ENCODE results near the gene NPAS3. TPM values are rescaled to one million over a fixed set of nuclear protein-coding genes. Genes with fewer than 3 reads are reported as not detected.
A peak's percentile ranks its signal among the peaks of the same experiment; 100 is the strongest.

Gene NPAS3
- total RNA-seq, 4 donors from 2014 or later, result 0.19 to 2.1 (median 1.7) TPM; not detected in 1

GRCh38 chr14:33682760-33683159, 744.1 kb downstream of the NPAS3 start:
- no peaks in the 10 kb centered on the region for H3K9me3 ChIP-seq
- H3K27ac ChIP-seq, result no peak overlapping the region
- no peaks in the 10 kb centered on the region for H3K27me3 ChIP-seq
- TF ChIP-seq CTCF (IDR thresholded peaks at IDR 0.05), result no peak
- no peak for TF ChIP-seq POLR2A (IDR thresholded peaks at IDR 0.05)
- no peaks in the 10 kb centered on the region for H3K36me3 ChIP-seq
- H3K4me3 ChIP-seq, result no peak overlapping the region
- DNase-seq, result peak in 1 of 3 donors; percentile 43
- no peaks in the 10 kb centered on the region for H3K4me1 ChIP-seq

GRCh38 chr14:33685026-33685425, 746.3 kb downstream of the NPAS3 start:
- no peak for TF ChIP-seq CTCF (IDR thresholded peaks at IDR 0.05)
- TF ChIP-seq POLR2A (IDR thresholded peaks at IDR 0.05), result no peak
- DNase-seq, result no peak
- H3K27me3 ChIP-seq, result no peaks in the 10 kb centered on the region
- H3K4me1 ChIP-seq, result no peaks in the 10 kb centered on the region
- no peaks in the 10 kb centered on the region for H3K36me3 ChIP-seq
- H3K27ac ChIP-seq, result no peak overlapping the region
- H3K9me3 ChIP-seq, result no peaks in the 10 kb centered on the region
- no peak overlapping the region for H3K4me3 ChIP-seq

GRCh38 chr14:33685698-33686097, 747.0 kb downstream of the NPAS3 start:
- H3K4me1 ChIP-seq, result no peaks in the 10 kb centered on the region
- H3K27ac ChIP-seq, result no peak overlapping the region
- no peak for DNase-seq
- H3K27me3 ChIP-seq, result no peaks in the 10 kb centered on the region
- TF ChIP-seq POLR2A (IDR thresholded peaks at IDR 0.05) (no peak), CTCF (IDR thresholded peaks at IDR 0.05) (no peak)
- H3K36me3 ChIP-seq, result no peaks in the 10 kb centered on the region
- H3K4me3 ChIP-seq, result no peak overlapping the region
- H3K9me3 ChIP-seq, result no peaks in the 10 kb centered on the region

- no peaks in the 10 kb centered on the region for H3K4me1 ChIP-seq
- H3K27ac ChIP-seq, result no peak overlapping the region
- H3K36me3 ChIP-seq, result no peaks in the 10 kb centered on the region
- H3K27me3 ChIP-seq, result no peaks in the 10 kb centered on the region
- DNase-seq, result no peak
- TF ChIP-seq CTCF (IDR thresholded peaks at IDR 0.05) (no peak), POLR2A (IDR thresholded peaks at IDR 0.05) (no peak)
- H3K4me3 ChIP-seq, result no peak overlapping the region
- no peaks in the 10 kb centered on the region for H3K9me3 ChIP-seq
Measured at GRCh38 chr14:33686218-33686617, 747.5 kb downstream of the NPAS3 start.

- no peak for DNase-seq
- no peaks in the 10 kb centered on the region for H3K36me3 ChIP-seq
- H3K4me1 ChIP-seq, result no peaks in the 10 kb centered on the region
- no peak overlapping the region for H3K4me3 ChIP-seq
- H3K27ac ChIP-seq, result no peak overlapping the region
- TF ChIP-seq CTCF (IDR thresholded peaks at IDR 0.05), result no peak
- TF ChIP-seq POLR2A (IDR thresholded peaks at IDR 0.05), result no peak
- H3K27me3 ChIP-seq, result no peaks in the 10 kb centered on the region
- H3K9me3 ChIP-seq, result no peaks in the 10 kb centered on the region
Measured at GRCh38 chr14:33686856-33687255, 748.2 kb downstream of the NPAS3 start.

- no peaks in the 10 kb centered on the region for H3K36me3 ChIP-seq
Measured at GRCh38 chr14:33689680-33690079, 751.0 kb downstream of the NPAS3 start.

More at GRCh38 chr14:33689680-33690079, 751.0 kb downstream of the NPAS3 start:
- no peaks in the 10 kb centered on the region for H3K4me1 ChIP-seq
- no peak overlapping the region for H3K27ac ChIP-seq
- no peak for DNase-seq
- no peak overlapping the region for H3K4me3 ChIP-seq
- TF ChIP-seq POLR2A (IDR thresholded peaks at IDR 0.05), result no peak
- no peak for TF ChIP-seq CTCF (IDR thresholded peaks at IDR 0.05)
- H3K9me3 ChIP-seq, result no peaks in the 10 kb centered on the region
- no peaks in the 10 kb centered on the region for H3K27me3 ChIP-seq
